PC-9 (cell line): ENCODE data around the gene RALGAPA2. TPM values are rescaled to one million over a fixed set of nuclear protein-coding genes. Genes with fewer than 3 reads are reported as not detected.

Experiments
- BruUV-seq: library from RNA; stranded (reverse); fragments of 400-500 nt; replicated peaks from 2 replicates; lab custom pipeline; 2021; lab: Mats Ljungman, UMichigan
- CTCF ChIA-PET: fragments of 300-600 bp; sonication (Branson Sonifier 250); formaldehyde crosslinking; loops from one replicate; lab custom pipeline; 2022; ENCODE audit warnings: antibody characterized with exemption; lab: Charles Lee
- POLR2A ChIA-PET: fragments of 300-600 bp; sonication (Branson Sonifier 250); formaldehyde crosslinking; loops from one replicate; lab custom pipeline; 2022; ENCODE audit warnings: antibody characterized with exemption; ENCODE audit not compliant: unreplicated experiment; lab: Charles Lee
- DNase-seq, 2 experiments: peaks; one replicate each; pipeline versions ENCODE4 v3.0.0 to v3.0.0-alpha.2; 2015 to 2022; ENCODE audit warnings: mixed read lengths in 1 of 2
- H2AFZ ChIP-seq: fragments of 200-600 bp; sonication (generic); 2 replicates; pipeline ENCODE4 v1.8.1; 2017; ENCODE audit warnings: antibody characterized with exemption
- H3F3A ChIP-seq: fragments of 200-600 bp; sonication (generic); 2 replicates; pipeline ENCODE4 v1.8.1; 2017; ENCODE audit warnings: antibody characterized with exemption, mild to moderate bottlenecking, low read depth; ENCODE audit not compliant: insufficient read depth
- H3K27ac ChIP-seq: fragments of 200-600 bp; sonication (generic); 2 replicates; pipeline ENCODE4 v1.6.1; 2016; ENCODE audit warnings: mixed run types
- H3K27me3 ChIP-seq: fragments of 200-600 bp; sonication (generic); 2 replicates; pipeline ENCODE4 v1.6.1; 2016; ENCODE audit warnings: low read depth, mixed run types; ENCODE audit not compliant: insufficient read depth
- H3K36me3 ChIP-seq: fragments of 200-600 bp; sonication (generic); 2 replicates; pipeline ENCODE4 v1.6.1; 2016; ENCODE audit warnings: low read depth, mixed run types
- H3K4me1 ChIP-seq: fragments of 200-600 bp; sonication (generic); replicated peaks from 2 replicates; pipeline ENCODE4 v1.6.1; 2016; ENCODE audit warnings: mixed run types; ENCODE audit not compliant: insufficient read depth
- H3K4me2 ChIP-seq: fragments of 200-600 bp; sonication (generic); 2 replicates; pipeline ENCODE4 v1.6.1; 2017; ENCODE audit warnings: mixed run types
- H3K4me3 ChIP-seq: fragments of 200-600 bp; sonication (generic); 2 replicates; pipeline ENCODE4 v1.6.1; 2016; ENCODE audit warnings: mixed run types
- H3K79me2 ChIP-seq: fragments of 200-600 bp; sonication (generic); 2 replicates; pipeline ENCODE4 v1.6.1; 2017; ENCODE audit warnings: low read depth, mixed run types
- H3K9me2 ChIP-seq: fragments of 200-600 bp; sonication (generic); 2 replicates; pipeline ENCODE4 v1.8.1; 2017; ENCODE audit warnings: mild to moderate bottlenecking; ENCODE audit not compliant: insufficient read depth
- H3K9me3 ChIP-seq: fragments of 200-600 bp; sonication (generic); 2 replicates; pipeline ENCODE4 v1.8.1; 2016; ENCODE audit warnings: low read depth; ENCODE audit not compliant: insufficient read depth
- H4K20me1 ChIP-seq: fragments of 200-600 bp; sonication (generic); 2 replicates; pipeline ENCODE4 v1.8.1; 2017; ENCODE audit not compliant: insufficient read depth
- EZH2 ChIP-seq: fragments of 200-600 bp; sonication (generic); IDR thresholded peaks from 2 replicates; pipeline ENCODE4 v1.8.0; 2017; ENCODE audit warnings: antibody characterized with exemption, low read depth
- intact Hi-C: fragments of 100-400 bp; cut with micrococcal nuclease; formaldehyde crosslinking; loops from one replicate; pipeline ENCODE4 v1.10.0; 2022; ENCODE audit not compliant: unreplicated experiment
- total RNA-seq: library from RNA; stranded (reverse); gene quantifications from 2 replicates; pipeline ENCODE4 v1.2.3, GENCODE V29; 2021
- TF ChIP-seq, protein P1 (sequence below): fragments of 200-600 bp; sonication (generic); conservative IDR thresholded peaks from 2 replicates; pipeline ENCODE4 v1.6.1; 2017; ENCODE audit warnings: mixed run types, antibody characterized with exemption, mild to moderate bottlenecking, moderate library complexity

Gene RALGAPA2
- total RNA-seq, 1 experiment from 2014 or later: 28.7 TPM

DNA sequence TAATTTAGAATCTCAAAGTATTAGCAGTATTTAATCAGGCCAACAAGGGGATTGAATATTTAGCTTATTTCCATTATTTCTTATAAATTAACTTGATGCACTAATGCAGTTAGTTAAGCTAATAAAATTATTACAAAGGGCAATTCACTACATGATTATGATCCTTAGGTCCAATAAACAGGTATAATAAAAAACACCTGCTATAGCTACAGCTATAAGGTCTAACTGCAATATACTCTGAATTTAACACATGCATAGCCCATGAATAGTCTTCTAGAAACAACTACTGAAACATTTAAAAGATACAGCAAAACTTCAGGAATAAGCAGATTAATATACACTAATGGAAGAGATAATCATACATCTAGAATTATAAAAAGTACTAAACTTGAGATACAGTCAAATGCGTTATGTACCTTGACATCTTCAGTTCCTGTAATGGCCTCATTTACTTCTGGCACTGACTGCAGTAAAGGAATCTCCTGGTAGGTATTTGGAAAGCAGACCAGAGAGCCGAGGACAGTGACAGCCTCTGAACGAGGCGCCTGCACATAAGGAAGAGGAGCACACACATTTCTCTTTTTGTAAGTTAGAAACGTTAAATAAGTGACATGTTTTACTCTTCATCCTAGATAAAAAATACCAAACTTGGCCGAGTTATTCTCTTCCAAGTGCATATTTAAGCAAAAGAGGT is 176.1 kb downstream of the RALGAPA2 start:
- TF ChIP-seq, protein P1, sequence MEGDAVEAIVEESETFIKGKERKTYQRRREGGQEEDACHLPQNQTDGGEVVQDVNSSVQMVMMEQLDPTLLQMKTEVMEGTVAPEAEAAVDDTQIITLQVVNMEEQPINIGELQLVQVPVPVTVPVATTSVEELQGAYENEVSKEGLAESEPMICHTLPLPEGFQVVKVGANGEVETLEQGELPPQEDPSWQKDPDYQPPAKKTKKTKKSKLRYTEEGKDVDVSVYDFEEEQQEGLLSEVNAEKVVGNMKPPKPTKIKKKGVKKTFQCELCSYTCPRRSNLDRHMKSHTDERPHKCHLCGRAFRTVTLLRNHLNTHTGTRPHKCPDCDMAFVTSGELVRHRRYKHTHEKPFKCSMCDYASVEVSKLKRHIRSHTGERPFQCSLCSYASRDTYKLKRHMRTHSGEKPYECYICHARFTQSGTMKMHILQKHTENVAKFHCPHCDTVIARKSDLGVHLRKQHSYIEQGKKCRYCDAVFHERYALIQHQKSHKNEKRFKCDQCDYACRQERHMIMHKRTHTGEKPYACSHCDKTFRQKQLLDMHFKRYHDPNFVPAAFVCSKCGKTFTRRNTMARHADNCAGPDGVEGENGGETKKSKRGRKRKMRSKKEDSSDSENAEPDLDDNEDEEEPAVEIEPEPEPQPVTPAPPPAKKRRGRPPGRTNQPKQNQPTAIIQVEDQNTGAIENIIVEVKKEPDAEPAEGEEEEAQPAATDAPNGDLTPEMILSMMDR: no peak
- TF ChIP-seq EZH2: no peak
- CTCF ChIA-PET: no interaction called here
- no TSS peak for BruUV-seq
- Histone ChIP-seq H3K9me2 (no peaks in the 10 kb centered on the region), H3K4me2 (no peak overlapping the region), H3F3A (no peaks in the 10 kb centered on the region), H4K20me1 (no peaks in the 10 kb centered on the region), H3K4me3 (no peak overlapping the region), H3K4me1 (no peaks in the 10 kb centered on the region), H2AFZ (no peak overlapping the region), H3K27ac (no peak overlapping the region), H3K36me3 (no peaks in the 10 kb centered on the region), H3K27me3 (no peaks in the 10 kb centered on the region), H3K79me2 (no peaks in the 10 kb centered on the region), H3K9me3 (no peaks in the 10 kb centered on the region)
- POLR2A ChIA-PET: interaction anchor here (0.6 kb wide), 1 partner anchor 58 kb away, joined by 3 read pairs; no protein-coding TSS in a partner anchor
- intact Hi-C loops: no loop called here
- DNase-seq: no peak

DNA sequence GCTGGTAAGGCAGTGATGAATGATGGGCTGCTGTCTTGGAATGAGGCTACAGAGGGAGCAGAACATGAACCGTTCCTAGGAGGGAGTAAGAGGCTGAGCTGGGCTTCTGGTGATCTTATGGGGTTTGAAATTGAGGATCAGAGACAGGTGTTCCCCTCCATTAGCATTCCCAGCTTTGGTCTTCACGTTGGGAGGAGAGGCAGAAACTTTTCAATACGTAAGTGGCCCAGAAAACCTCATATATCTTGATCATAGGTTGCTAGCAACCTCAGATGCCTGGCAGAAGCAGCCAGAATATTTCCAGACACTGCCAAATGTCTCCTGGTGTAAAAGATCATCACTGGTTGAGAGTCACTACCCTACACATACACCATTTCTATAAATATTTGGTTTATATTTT is 177.4 kb downstream of the RALGAPA2 start:
- Histone ChIP-seq H3K4me2 (no peak overlapping the region), H3K36me3 (no peaks in the 10 kb centered on the region), H3K9me2 (no peaks in the 10 kb centered on the region), H3K79me2 (no peaks in the 10 kb centered on the region), H2AFZ (no peak overlapping the region), H3F3A (no peaks in the 10 kb centered on the region), H4K20me1 (no peaks in the 10 kb centered on the region), H3K4me3 (no peak overlapping the region), H3K27ac (no peak overlapping the region), H3K9me3 (no peaks in the 10 kb centered on the region), H3K27me3 (no peaks in the 10 kb centered on the region), H3K4me1 (no peaks in the 10 kb centered on the region)
- no peak for DNase-seq
- intact Hi-C loops: no loop called here
- CTCF ChIA-PET: interaction anchor here (0.6 kb wide), 1 partner anchor 492 kb away, joined by 3 read pairs; no protein-coding TSS in a partner anchor
- BruUV-seq: no TSS peak
- TF ChIP-seq, protein P1: no peak
- TF ChIP-seq EZH2: no peak
- POLR2A ChIA-PET: interaction anchor here (0.8 kb wide), 1 partner anchor 57 kb away, joined by 4 read pairs; no protein-coding TSS in a partner anchor

DNA sequence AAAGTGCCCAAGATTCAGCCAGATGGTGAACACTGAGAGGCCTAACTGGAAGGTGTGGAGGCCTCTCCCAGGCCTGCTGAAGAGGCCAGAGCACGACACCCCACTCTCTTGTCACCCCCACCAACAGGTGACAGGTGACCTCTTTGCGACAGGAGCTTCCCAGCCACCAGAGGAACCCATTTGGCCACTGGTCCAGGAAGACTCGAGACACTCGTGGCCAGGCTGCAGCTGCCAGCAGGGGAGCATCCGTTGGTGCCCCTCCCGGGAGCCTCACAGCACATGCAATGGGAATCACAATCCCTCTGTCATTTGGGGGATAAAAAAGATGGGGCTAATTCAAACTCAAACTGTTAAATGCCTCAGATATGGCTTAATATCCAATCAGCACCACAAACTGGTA is 181.2 kb downstream of the RALGAPA2 start:
- TF ChIP-seq, protein P1: no peak
- no peak for TF ChIP-seq EZH2
- H3K27me3 ChIP-seq: no peaks in the 10 kb centered on the region
- no peaks in the 10 kb centered on the region for H3K9me3 ChIP-seq
- no TSS peak for BruUV-seq
- ChIA-PET CTCF (no interaction called here), POLR2A (no interaction called here)
- intact Hi-C loops: no loop called here
- no peaks in the 10 kb centered on the region for H3F3A ChIP-seq
- no peaks in the 10 kb centered on the region for H3K9me2 ChIP-seq
- H3K36me3 ChIP-seq: no peaks in the 10 kb centered on the region
- no peak overlapping the region for H3K27ac ChIP-seq
- no peaks in the 10 kb centered on the region for H4K20me1 ChIP-seq
- H3K4me3 ChIP-seq: no peak overlapping the region
- H3K4me2 ChIP-seq: no peak overlapping the region
- no peak overlapping the region for H2AFZ ChIP-seq
- DNase-seq: no peak
- no peaks in the 10 kb centered on the region for H3K79me2 ChIP-seq
- H3K4me1 ChIP-seq: no peaks in the 10 kb centered on the region
